Trophoblast cell (in vitro differentiated cells and primary cell): Measurements from ENCODE around the gene ZP1.
A peak's percentile ranks its signal among the peaks of the same experiment; 100 is the strongest.

Experiments
- DNase-seq, 2 donors: peaks; one replicate each; pipeline ENCODE4 v3.0.0-alpha.2; 2016
- H2AFZ ChIP-seq: 2 replicates; pipeline ENCODE4 v1.6.1; 2013; ENCODE audit warnings: low read length, moderate library complexity, mild to moderate bottlenecking; ENCODE audit not compliant: insufficient read depth, poor library complexity
- H2AK5ac ChIP-seq: 2 replicates; pipeline ENCODE4 v1.6.1; 2013; ENCODE audit warnings: mild to moderate bottlenecking, low read length
- H2BK120ac ChIP-seq: 2 replicates; pipeline ENCODE4 v1.6.1; 2013; ENCODE audit warnings: low read length, mild to moderate bottlenecking, moderate library complexity; ENCODE audit not compliant: insufficient read depth, poor library complexity
- H2BK12ac ChIP-seq: 2 replicates; pipeline ENCODE4 v1.6.1; 2013; ENCODE audit warnings: mild to moderate bottlenecking, low read length, moderate library complexity
- H2BK5ac ChIP-seq: 2 replicates; pipeline ENCODE4 v1.6.1; 2013; ENCODE audit warnings: low read length, low read depth, moderate library complexity, mild to moderate bottlenecking; ENCODE audit not compliant: poor library complexity
- H3K14ac ChIP-seq: 2 replicates; pipeline ENCODE4 v1.6.1; 2013; ENCODE audit warnings: mild to moderate bottlenecking, low read length
- H3K18ac ChIP-seq: 2 replicates; pipeline ENCODE4 v1.6.1; 2013; ENCODE audit warnings: mild to moderate bottlenecking, low read length
- H3K23ac ChIP-seq: 2 replicates; pipeline ENCODE4 v1.6.1; 2013; ENCODE audit warnings: low read length
- H3K27ac ChIP-seq: 2 replicates; pipeline ENCODE4 v1.5.1; 2013; ENCODE audit warnings: low read depth, mild to moderate bottlenecking, inconsistent platforms, low read length, moderate library complexity
- H3K27me3 ChIP-seq: 2 replicates; pipeline ENCODE4 v1.6.1; 2013; ENCODE audit warnings: inconsistent platforms, mild to moderate bottlenecking, low read length, moderate library complexity; ENCODE audit not compliant: insufficient read depth
- H3K36me3 ChIP-seq, 2 experiments: 1 replicate in 1 of 2; 2 replicates in 1 of 2; pipeline ENCODE4 v1.6.1; 2013; ENCODE audit warnings: low read length in 2 of 2, mild to moderate bottlenecking in 2 of 2, moderate library complexity in 1 of 2; ENCODE audit not compliant: insufficient read depth in 2 of 2, control insufficient read depth in 1 of 2
- H3K4ac ChIP-seq: 2 replicates; pipeline ENCODE4 v1.6.1; 2013; ENCODE audit warnings: low read depth, mild to moderate bottlenecking, low read length, moderate library complexity
- H3K4me1 ChIP-seq, 2 experiments: 1 replicate in 1 of 2; 2 replicates in 1 of 2; pipeline ENCODE4 v1.6.1; 2013; ENCODE audit warnings: low read length in 2 of 2, mild to moderate bottlenecking in 2 of 2, moderate library complexity in 1 of 2; ENCODE audit not compliant: insufficient read depth in 2 of 2, control insufficient read depth in 1 of 2
- H3K4me2 ChIP-seq: 2 replicates; pipeline ENCODE4 v1.6.1; 2013; ENCODE audit warnings: inconsistent platforms, mild to moderate bottlenecking, low read length, moderate library complexity
- H3K4me3 ChIP-seq: 2 replicates; pipeline ENCODE4 v1.5.1; 2013; ENCODE audit warnings: mild to moderate bottlenecking, low read depth, low read length, inconsistent platforms
- H3K79me1 ChIP-seq: one replicate; pipeline ENCODE4 v1.6.1; 2013; ENCODE audit warnings: low read length
- H3K79me2 ChIP-seq: 2 replicates; pipeline ENCODE4 v1.6.1; 2013; ENCODE audit warnings: low read length, mild to moderate bottlenecking; ENCODE audit not compliant: control insufficient read depth, insufficient read depth, poor library complexity
- H3K9ac ChIP-seq: 2 replicates; pipeline ENCODE4 v1.6.1; 2013; ENCODE audit warnings: mild to moderate bottlenecking, low read length
- H3K9me3 ChIP-seq: 2 replicates; pipeline ENCODE4 v1.6.1; 2013; ENCODE audit warnings: low read depth, mild to moderate bottlenecking, control low read depth, inconsistent platforms, low read length; ENCODE audit not compliant: insufficient read depth
- H4K12ac ChIP-seq: 2 replicates; pipeline ENCODE4 v1.6.1; 2013; ENCODE audit warnings: low read depth, mild to moderate bottlenecking, low read length, moderate library complexity
- H4K8ac ChIP-seq: 2 replicates; pipeline ENCODE4 v1.6.1; 2013; ENCODE audit warnings: low read depth, mild to moderate bottlenecking, low read length, moderate library complexity
- H4K91ac ChIP-seq: one replicate; pipeline ENCODE4 v1.6.1; 2013; ENCODE audit warnings: low read depth, mild to moderate bottlenecking, low read length, moderate library complexity
- whole genome bisulfite sequencing: extraction: QIAGEN DNeasy Blood & Tissue Kit; methylation state at CpG from one replicate; pipeline ENCODE4 v1.1.7; 2013; ENCODE audit warnings: missing lambda C conversion rate; ENCODE audit not compliant: insufficient read length, insufficient coverage; ENCODE audit errors: extremely low coverage; 5-methylcytosine and 5-hydroxymethylcytosine counted together

Gene ZP1

DNA sequence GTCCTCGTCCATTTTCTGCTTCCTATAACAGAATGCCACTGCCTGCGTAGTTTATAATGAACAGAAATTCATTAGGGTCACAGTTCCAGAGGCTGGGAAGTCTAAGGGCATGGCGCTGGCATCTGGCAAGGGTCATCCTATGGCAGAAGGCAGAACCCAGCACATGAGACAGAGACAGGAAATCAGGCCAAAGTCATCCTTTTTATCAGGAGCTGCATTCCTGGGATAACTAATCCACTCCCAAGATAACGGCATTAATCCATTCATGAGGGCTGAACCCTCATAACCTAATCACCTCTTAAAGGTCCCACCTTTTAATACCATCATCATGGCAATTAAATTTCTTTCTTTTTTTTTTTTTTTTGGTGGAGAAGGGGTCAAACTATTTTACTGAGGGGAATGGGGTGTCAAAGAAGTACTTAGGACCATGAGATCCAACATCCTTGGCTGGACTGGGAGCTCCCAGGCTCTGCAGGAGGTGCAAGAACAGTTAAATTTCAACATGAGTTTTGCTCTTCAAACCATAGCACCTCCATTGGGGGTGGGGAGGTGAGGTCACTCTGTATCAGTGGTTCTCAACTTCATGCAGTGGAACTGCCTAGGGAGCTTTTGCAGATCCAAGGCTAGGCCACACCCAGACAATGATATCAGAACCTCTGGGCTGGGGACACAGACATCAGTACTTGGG lies 51.1 kb downstream of the ZP1 start:
- Histone ChIP-seq H4K8ac (no peak overlapping the region), H3K9me3 (no peaks in the 10 kb centered on the region), H2BK12ac (no peak overlapping the region), H3K9ac (no peak overlapping the region), H3K79me1 (peaks cover 11% of the 10 kb centered on the region), H3K27me3 (no peaks in the 10 kb centered on the region), H3K14ac (no peak overlapping the region), H2AFZ (no peak overlapping the region), H4K12ac (no peak overlapping the region), H3K18ac (no peak overlapping the region), H2AK5ac (no peak overlapping the region), H3K4me3 (no peak overlapping the region), H3K4ac (no peak overlapping the region), H3K27ac (no peak overlapping the region), H3K4me2 (no peak overlapping the region), H2BK5ac (no peak overlapping the region), H4K91ac (no peak overlapping the region), H3K4me1 (peaks cover 9 to 18% of the 10 kb centered on the region in 2 experiments), H3K36me3 (peaks cover 29 to 37% of the 10 kb centered on the region in 2 experiments), H3K23ac (no peak overlapping the region), H2BK120ac (no peak overlapping the region), H3K79me2 (peaks cover 7% of the 10 kb centered on the region)
- no peak for DNase-seq
- no CpG with 5 or more reads among the region's 4 CpGs for WGBS

DNA sequence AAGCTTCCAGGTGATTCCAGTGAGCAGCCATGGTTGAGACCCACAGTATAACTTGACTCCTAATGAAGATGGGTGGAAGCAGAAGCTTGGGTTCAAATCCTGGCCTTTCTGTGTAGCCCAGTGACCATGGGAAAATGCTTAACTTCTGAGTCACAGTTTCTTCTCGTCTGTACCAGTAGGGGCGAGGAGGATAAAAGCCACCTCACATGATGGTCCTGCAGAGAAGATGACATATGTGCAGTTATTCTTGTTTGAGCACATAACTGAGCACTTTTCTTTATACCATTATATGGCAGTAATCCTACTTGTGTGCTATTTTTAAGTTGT lies 51.6 kb downstream of the ZP1 start:
- H3K4me3 ChIP-seq: no peak overlapping the region

DNA sequence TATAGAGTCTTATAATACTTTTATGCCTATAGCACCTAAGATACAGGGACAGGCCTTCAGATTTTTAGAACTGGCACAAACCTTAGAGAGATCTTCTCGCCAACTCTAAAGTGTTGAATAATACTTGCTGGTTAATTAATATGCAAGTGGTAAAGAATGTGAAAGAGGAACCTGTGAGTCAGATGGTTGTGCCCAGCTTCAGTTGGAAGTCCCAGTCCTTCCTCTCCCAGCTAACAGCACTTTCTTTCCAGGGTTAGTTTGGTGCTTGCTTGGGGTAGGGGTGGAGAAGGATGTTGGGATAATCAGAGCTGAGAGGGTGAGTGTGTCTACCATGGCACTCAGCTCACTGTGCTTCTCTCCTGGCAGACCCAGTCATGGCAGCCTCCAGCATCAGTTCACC lies 52.0 kb downstream of the ZP1 start:
- Histone ChIP-seq H3K4me1 (peaks cover 13 to 23% of the 10 kb centered on the region in 2 experiments), H2BK5ac (no peak overlapping the region), H4K12ac (no peak overlapping the region)

More for the DNA sequence above, 51.6 kb downstream of the ZP1 start:
- no peak overlapping the region for H4K8ac ChIP-seq
- peaks cover 11% of the 10 kb centered on the region for H3K79me1 ChIP-seq
- H3K27ac ChIP-seq: no peak overlapping the region
- no peak overlapping the region for H4K91ac ChIP-seq
- no peak overlapping the region for H3K23ac ChIP-seq
- H3K79me2 ChIP-seq: peaks cover 7% of the 10 kb centered on the region
- H3K27me3 ChIP-seq: no peaks in the 10 kb centered on the region
- WGBS: no CpG with 5 or more reads among the region's 2 CpGs
- H3K4ac ChIP-seq: no peak overlapping the region
- no peak overlapping the region for H2BK12ac ChIP-seq
- no peak overlapping the region for H2AK5ac ChIP-seq
- no peak overlapping the region for H4K12ac ChIP-seq
- peaks cover 29 to 37% of the 10 kb centered on the region in 2 experiments for H3K36me3 ChIP-seq
- H2BK5ac ChIP-seq: no peak overlapping the region
- H3K9me3 ChIP-seq: no peaks in the 10 kb centered on the region
- no peak overlapping the region for H3K9ac ChIP-seq
- H3K14ac ChIP-seq: no peak overlapping the region
- H2AFZ ChIP-seq: no peak overlapping the region
- H3K4me2 ChIP-seq: no peak overlapping the region
- H2BK120ac ChIP-seq: no peak overlapping the region
- peak; percentile 54 to 83 for DNase-seq
- no peak overlapping the region for H3K18ac ChIP-seq
- peaks cover 11 to 20% of the 10 kb centered on the region in 2 experiments for H3K4me1 ChIP-seq

DNA sequence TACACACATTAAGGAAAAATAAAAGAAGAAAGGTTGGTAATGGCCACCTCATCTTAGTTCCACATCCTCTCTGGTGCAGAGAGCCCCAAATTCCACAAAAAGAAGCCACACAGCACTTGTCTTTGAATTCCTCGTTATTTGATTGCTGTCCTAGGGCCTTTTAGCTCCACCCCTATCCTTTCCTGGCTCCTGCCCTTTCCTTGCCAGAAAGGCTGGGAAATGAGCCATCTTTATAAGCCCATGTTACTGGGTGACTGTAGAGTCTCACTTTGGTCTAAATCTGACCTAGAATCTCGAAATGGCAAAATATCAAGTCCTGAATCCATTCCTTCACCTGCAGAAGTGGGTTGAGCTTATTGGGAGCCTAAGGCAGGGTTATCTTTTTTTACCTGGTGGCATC lies 52.6 kb downstream of the ZP1 start:
- no peaks in the 10 kb centered on the region for H3K27me3 ChIP-seq
- H3K18ac ChIP-seq: no peak overlapping the region
- no peak overlapping the region for H3K23ac ChIP-seq
- H3K79me1 ChIP-seq: peaks cover 11% of the 10 kb centered on the region
- H2AFZ ChIP-seq: no peak overlapping the region
- no peak overlapping the region for H3K14ac ChIP-seq
- H2BK12ac ChIP-seq: no peak overlapping the region
- no peak overlapping the region for H4K12ac ChIP-seq
- H3K9ac ChIP-seq: no peak overlapping the region
- H3K4me1 ChIP-seq: peaks cover 13 to 23% of the 10 kb centered on the region in 2 experiments
- no peak overlapping the region for H3K4me3 ChIP-seq
- H3K36me3 ChIP-seq: peaks cover 29 to 37% of the 10 kb centered on the region in 2 experiments
- no peak overlapping the region for H2AK5ac ChIP-seq
- no peak for DNase-seq
- no peak overlapping the region for H3K4ac ChIP-seq
- no peak overlapping the region for H3K4me2 ChIP-seq
- no peak overlapping the region for H4K8ac ChIP-seq
- H4K91ac ChIP-seq: no peak overlapping the region
- no peaks in the 10 kb centered on the region for H3K9me3 ChIP-seq
- H2BK120ac ChIP-seq: no peak overlapping the region
- no CpG with 5 or more reads among the region's 2 CpGs for WGBS
- H3K79me2 ChIP-seq: peaks cover 5% of the 10 kb centered on the region
- no peak overlapping the region for H3K27ac ChIP-seq
- no peak overlapping the region for H2BK5ac ChIP-seq

More for the DNA sequence above, 52.0 kb downstream of the ZP1 start:
- Histone ChIP-seq H3K9ac (no peak overlapping the region), H3K27me3 (no peaks in the 10 kb centered on the region), H3K4me3 (no peak overlapping the region), H3K9me3 (no peaks in the 10 kb centered on the region), H2BK12ac (no peak overlapping the region), H3K36me3 (peaks cover 29 to 37% of the 10 kb centered on the region in 2 experiments), H3K79me1 (peaks cover 9% of the 10 kb centered on the region), H3K14ac (no peak overlapping the region), H3K4me2 (no peak overlapping the region), H3K18ac (no peak overlapping the region), H3K27ac (no peak overlapping the region), H4K8ac (no peak overlapping the region), H2AK5ac (no peak overlapping the region), H3K4ac (no peak overlapping the region), H3K79me2 (peaks cover 3% of the 10 kb centered on the region), H2BK120ac (no peak overlapping the region), H2AFZ (no peak overlapping the region), H4K91ac (no peak overlapping the region), H3K23ac (no peak overlapping the region)
- WGBS: no CpG with 5 or more reads among the region's 1 CpG
- no peak for DNase-seq
